Activated naive CD8-positive, alpha-beta T cell treated with anti-CD3 and anti-CD28 coated beads, Interleukin-2, amount 10 ng/mL, durations not matched to agents 7 days and 5 days (primary cell): ENCODE data around the gene DIRAS2. TPM values are rescaled to one million over a fixed set of nuclear protein-coding genes. Genes with fewer than 3 reads are reported as not detected.

ENCODE experiments used
- ATAC-seq: fragments of 150-1000 bp; cut with Tn5 transposase; one replicate; pipeline ENCODE4 v1.10.0; 2021; ENCODE audit warnings: low read depth, moderate library complexity
- POLR2A ChIA-PET: fragments of 350-600 bp; sonication (Branson Sonifier 250); formaldehyde crosslinking; loops from one replicate; lab custom pipeline; 2021; ENCODE audit warnings: antibody characterized with exemption; lab: Charles Lee
- DNase-seq: peaks from one replicate; pipeline ENCODE4 v3.0.0; 2021
- H3K27ac Mint-ChIP-seq: one replicate; pipeline ENCODE4 v1.8.0; 2022; ENCODE audit warnings: mild to moderate bottlenecking, mixed read lengths
- H3K27me3 Mint-ChIP-seq: one replicate; pipeline ENCODE4 v1.8.0; 2022; ENCODE audit warnings: mild to moderate bottlenecking, moderate library complexity, mixed read lengths
- H3K36me3 Mint-ChIP-seq: one replicate; pipeline ENCODE4 v1.8.0; 2021; ENCODE audit warnings: mild to moderate bottlenecking, mixed read lengths
- H3K4me1 Mint-ChIP-seq: one replicate; pipeline ENCODE4 v1.8.0; 2021; ENCODE audit warnings: mixed read lengths
- H3K4me3 Mint-ChIP-seq: one replicate; pipeline ENCODE4 v1.8.0; 2022; ENCODE audit warnings: mild to moderate bottlenecking, moderate library complexity, mixed read lengths
- H3K9me3 Mint-ChIP-seq: one replicate; pipeline ENCODE4 v1.8.0; 2021; ENCODE audit warnings: mixed read lengths
- total RNA-seq, 2 experiments: library from RNA; stranded (reverse); gene quantifications; one replicate each; pipeline ENCODE4 v1.2.3, GENCODE V29; 2021

DIRAS2 gene
- total RNA-seq, 2 experiments from 2014 or later = not detected

DNA sequence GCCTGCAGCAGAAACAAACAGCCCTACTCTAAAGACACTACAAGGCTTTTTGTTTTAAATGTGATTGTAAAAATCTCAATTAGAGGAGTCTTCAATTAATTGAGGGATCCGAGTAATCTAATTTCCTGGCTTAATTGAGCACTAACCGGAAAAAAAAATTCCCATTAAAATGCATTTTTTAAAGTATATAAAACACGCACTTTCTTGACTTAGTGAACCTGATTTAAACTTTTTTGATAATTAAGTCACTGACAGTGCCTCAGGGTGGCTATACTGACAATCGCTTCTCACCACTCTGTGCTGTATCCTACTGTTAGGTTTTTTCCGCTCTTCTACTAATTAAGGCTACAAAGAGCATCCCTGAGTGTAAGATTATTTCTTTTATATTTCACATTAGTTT, 44.4 kb downstream of the DIRAS2 start:
- no peak overlapping the region for H3K27ac Mint-ChIP-seq
- H3K9me3 Mint-ChIP-seq = no peaks in the 10 kb centered on the region
- ATAC-seq (no peak), DNase-seq (no peak)
- no peak overlapping the region for H3K4me3 Mint-ChIP-seq
- H3K4me1 Mint-ChIP-seq = no peaks in the 10 kb centered on the region
- H3K27me3 Mint-ChIP-seq = peaks cover 13% of the 10 kb centered on the region
- POLR2A ChIA-PET = no interaction called here
- H3K36me3 Mint-ChIP-seq = no peaks in the 10 kb centered on the region

DNA sequence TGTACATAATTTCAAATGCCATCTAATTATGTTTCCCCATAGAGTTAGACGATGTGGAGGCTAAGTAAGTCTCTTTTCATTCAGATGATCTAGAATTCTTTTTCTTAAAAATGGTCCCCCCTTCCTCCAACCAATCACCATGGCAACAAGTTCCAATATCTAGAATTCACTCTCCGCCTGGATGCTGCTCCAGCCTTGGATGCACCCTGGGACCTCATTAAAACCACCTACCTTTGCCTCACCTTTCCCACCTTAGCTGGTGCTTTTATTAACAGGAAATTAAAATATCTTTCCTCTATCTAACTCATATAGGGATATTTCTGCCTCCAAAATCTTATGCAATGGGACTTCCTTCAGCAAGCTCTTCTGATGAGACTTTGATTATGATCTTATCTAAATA, 49.0 kb downstream of the DIRAS2 start:
- no peaks in the 10 kb centered on the region for H3K36me3 Mint-ChIP-seq
- H3K27ac Mint-ChIP-seq = no peak overlapping the region
- DNase-seq (no peak), ATAC-seq (no peak)
- H3K4me1 Mint-ChIP-seq = no peaks in the 10 kb centered on the region
- H3K9me3 Mint-ChIP-seq = no peaks in the 10 kb centered on the region
- H3K4me3 Mint-ChIP-seq = no peak overlapping the region
- POLR2A ChIA-PET = no interaction called here
- peaks cover 8% of the 10 kb centered on the region for H3K27me3 Mint-ChIP-seq

DNA sequence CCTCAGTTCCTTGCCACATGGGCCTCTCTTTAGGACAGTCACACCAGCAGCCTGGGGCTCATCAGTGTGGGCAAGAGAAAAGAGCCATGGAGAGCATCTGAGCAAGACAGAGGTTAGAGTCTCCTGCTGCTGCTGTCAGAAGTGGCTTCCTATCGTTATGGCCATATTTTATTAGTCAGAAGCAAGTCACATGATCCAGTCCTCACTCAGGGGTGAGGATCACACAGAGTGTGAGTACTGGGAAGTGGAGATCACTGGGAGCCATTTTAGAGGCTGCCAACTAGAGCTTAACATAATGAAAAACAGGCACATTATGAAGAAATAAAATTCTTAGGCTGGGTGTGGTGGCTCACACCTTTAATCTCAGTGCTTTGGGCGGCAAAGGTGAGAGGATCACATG, 62.0 kb downstream of the DIRAS2 start:
- no peak overlapping the region for H3K27ac Mint-ChIP-seq
- no peaks in the 10 kb centered on the region for H3K4me1 Mint-ChIP-seq
- ATAC-seq = no peak
- H3K27me3 Mint-ChIP-seq = peaks cover 12% of the 10 kb centered on the region
- H3K4me3 Mint-ChIP-seq = no peak overlapping the region
- POLR2A ChIA-PET = no interaction called here
- H3K36me3 Mint-ChIP-seq = no peaks in the 10 kb centered on the region
- DNase-seq = no peak
- no peaks in the 10 kb centered on the region for H3K9me3 Mint-ChIP-seq

DNA sequence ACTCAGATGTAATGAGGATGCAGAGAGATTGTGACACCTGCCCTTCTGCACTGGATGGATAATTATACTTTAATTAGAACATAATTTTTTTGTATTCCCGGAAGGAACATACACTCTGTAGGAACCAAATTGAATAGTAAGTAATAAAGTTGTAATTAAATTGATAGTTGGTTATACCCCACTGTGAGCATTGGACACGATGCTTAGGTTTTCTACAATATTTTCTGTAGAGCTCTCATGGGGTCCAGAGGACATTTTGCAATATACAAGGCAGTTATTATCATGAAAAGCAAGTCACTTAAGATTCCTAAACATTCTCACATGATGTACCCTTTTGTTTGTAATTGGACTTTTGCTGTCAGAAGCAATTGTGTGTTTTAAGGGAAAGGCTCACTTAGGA, 63.4 kb downstream of the DIRAS2 start:
- H3K27me3 Mint-ChIP-seq = peaks cover 17% of the 10 kb centered on the region
- DNase-seq = no peak
- no peaks in the 10 kb centered on the region for H3K36me3 Mint-ChIP-seq
- no peaks in the 10 kb centered on the region for H3K4me1 Mint-ChIP-seq
- no peak for ATAC-seq
- no peak overlapping the region for H3K27ac Mint-ChIP-seq
- POLR2A ChIA-PET = no interaction called here
- H3K4me3 Mint-ChIP-seq = no peak overlapping the region
- H3K9me3 Mint-ChIP-seq = no peaks in the 10 kb centered on the region

DNA sequence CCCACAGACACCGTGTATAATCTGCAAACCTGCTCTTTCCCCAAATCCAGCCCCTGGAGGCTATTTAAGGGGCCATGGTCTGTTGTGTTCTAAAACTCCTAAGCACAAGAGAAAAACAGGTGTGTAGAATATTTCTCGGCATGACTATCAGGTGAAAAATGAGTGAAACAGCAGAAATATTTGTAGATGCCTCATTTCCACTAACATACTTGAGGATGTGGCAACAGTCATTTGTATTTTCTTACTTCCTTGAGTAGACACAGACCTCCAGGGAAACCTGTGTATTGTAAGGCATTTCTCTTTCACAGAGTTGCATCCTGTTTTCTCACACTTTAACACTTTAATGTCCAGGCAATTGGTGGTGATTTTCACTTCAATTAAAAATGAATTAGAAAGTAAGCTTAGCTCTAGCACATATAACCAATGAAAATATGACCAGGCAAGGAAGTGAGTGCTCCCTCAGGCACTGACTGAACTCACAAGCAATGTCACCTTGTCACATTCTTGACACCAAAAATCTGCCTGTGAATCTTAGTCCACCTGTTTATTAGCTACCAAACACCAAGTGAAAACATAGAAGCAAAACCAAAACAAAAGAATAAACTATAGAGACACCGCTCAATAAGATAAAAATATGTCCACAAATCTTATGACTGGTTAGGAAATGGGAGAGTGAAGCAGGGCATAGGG, 64.4 kb downstream of the DIRAS2 start:
- Mint-ChIP-seq H3K4me1 (no peaks in the 10 kb centered on the region), H3K27me3 (peaks cover 17% of the 10 kb centered on the region), H3K36me3 (no peaks in the 10 kb centered on the region), H3K9me3 (no peaks in the 10 kb centered on the region), H3K27ac (no peak overlapping the region), H3K4me3 (no peak overlapping the region)
- ATAC-seq (no peak), DNase-seq (no peak)
- POLR2A ChIA-PET = no interaction called here

DNA sequence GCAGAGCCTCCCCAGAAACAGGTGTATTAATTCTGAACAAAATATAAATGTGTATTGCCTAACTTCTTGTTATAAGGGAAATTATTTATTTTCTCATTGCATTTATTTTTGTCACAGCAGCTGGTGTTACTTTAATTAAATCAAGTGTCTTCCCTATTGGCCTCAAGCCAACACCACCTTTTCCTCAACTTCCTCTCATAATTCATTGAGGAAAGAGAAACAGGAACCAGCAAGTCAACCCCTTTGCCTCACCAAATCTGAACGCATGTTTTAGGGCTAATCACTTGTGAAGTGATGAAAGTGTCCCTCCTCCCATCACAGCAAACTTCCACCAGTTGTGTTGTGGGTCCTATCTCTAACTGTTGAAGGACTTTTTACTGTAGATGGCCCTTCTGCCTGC, 73.1 kb downstream of the DIRAS2 start:
- Mint-ChIP-seq H3K27ac (no peak overlapping the region), H3K9me3 (no peaks in the 10 kb centered on the region), H3K4me3 (no peak overlapping the region), H3K4me1 (no peaks in the 10 kb centered on the region), H3K36me3 (no peaks in the 10 kb centered on the region), H3K27me3 (peaks cover 13% of the 10 kb centered on the region)
- POLR2A ChIA-PET = no interaction called here
- ATAC-seq (no peak), DNase-seq (no peak)

DNA sequence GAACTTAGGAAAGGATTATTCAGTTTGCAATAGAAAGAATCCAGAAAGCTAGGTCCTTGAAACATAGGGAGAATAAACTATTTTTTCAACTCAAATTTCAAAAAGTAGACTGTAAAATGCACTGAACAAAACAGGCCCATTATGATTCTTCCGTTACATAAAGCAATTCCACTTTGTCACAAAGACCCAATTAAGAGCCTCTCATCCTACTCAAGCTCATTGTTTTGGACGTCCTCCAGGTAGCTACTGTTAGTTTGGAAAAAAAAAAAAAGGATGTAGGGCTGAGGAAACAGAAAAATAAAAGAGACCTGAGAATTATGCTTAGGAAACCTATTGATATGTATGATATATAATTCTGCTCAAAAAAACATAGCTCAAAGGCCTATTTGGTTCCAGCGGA, 74.0 kb downstream of the DIRAS2 start:
- Mint-ChIP-seq H3K27ac (no peak overlapping the region), H3K4me1 (no peaks in the 10 kb centered on the region), H3K27me3 (peaks cover 13% of the 10 kb centered on the region), H3K4me3 (no peak overlapping the region), H3K36me3 (no peaks in the 10 kb centered on the region), H3K9me3 (no peaks in the 10 kb centered on the region)
- ATAC-seq (no peak), DNase-seq (no peak)
- POLR2A ChIA-PET = no interaction called here

DNA sequence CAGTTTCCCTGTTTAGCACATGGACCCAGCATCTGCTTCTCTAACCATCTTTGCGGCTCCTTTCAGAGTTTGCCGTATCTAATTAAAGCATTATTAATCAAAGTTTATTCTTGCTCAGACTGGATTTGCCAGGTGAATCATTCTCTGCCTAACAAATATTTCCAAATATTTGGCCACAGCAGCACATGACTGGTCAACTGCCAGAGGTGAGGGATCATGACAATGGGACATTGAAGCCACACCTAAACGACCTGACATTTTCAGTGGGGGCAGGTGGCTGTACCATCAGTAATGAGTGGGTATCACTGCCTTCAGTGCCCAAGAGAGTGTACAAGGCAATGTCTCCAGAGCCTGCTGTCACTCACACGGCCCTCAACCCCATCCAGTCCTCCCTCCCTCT, 80.4 kb downstream of the DIRAS2 start:
- POLR2A ChIA-PET = no interaction called here
- H3K27me3 Mint-ChIP-seq = peaks cover 2% of the 10 kb centered on the region
- DNase-seq = no peak
- H3K4me3 Mint-ChIP-seq = no peak overlapping the region
- no peaks in the 10 kb centered on the region for H3K9me3 Mint-ChIP-seq
- no peak for ATAC-seq
- no peaks in the 10 kb centered on the region for H3K36me3 Mint-ChIP-seq
- no peak overlapping the region for H3K27ac Mint-ChIP-seq
- H3K4me1 Mint-ChIP-seq = no peaks in the 10 kb centered on the region

Other genes with a start within 250 kb of the DIRAS2 start
- under 1 TPM; 0.69 to 0.82 TPM for gene SYK, start 159.0 kb upstream of the DIRAS2 start, total RNA-seq